H1 (cell line): ENCODE data around the gene HOMER2.

Experiments used
- CTCF ChIP-seq, 3 experiments: IDR thresholded peaks; 1 replicate in 2 of 3; 2 replicates in 1 of 3; pipeline versions ENCODE4 v1.5.1 to v1.6.1; 2011; ENCODE audit warnings: low read length in 3 of 3, mild to moderate bottlenecking in 3 of 3, inconsistent platforms in 2 of 3, low read depth in 1 of 3, moderate library complexity in 1 of 3; ENCODE audit not compliant: insufficient read depth in 1 of 3; ENCODE audit errors: control extremely low read depth in 1 of 3
- EGR1 ChIP-seq: IDR thresholded peaks from 2 replicates; pipeline ENCODE4 v1.6.1; 2011; ENCODE audit warnings: low read depth, low read length, borderline replicate concordance
- EZH2 ChIP-seq: fragments of 200-600 bp; sonication (generic); IDR thresholded peaks from 2 replicates; pipeline ENCODE4 v1.7.1; 2012; ENCODE audit warnings: low read depth, mild to moderate bottlenecking, moderate library complexity, low read length, inconsistent platforms; ENCODE audit not compliant: severe bottlenecking
- GABPA ChIP-seq: IDR thresholded peaks from 2 replicates; pipeline ENCODE4 v1.6.1; 2011; ENCODE audit warnings: mild to moderate bottlenecking, low read length, moderate library complexity, borderline replicate concordance; ENCODE audit not compliant: insufficient read depth
- MAFK ChIP-seq: IDR thresholded peaks from 2 replicates; pipeline ENCODE4 v1.6.1; 2012; ENCODE audit warnings: low read depth, mild to moderate bottlenecking, improper control_type of control experiment, low read length
- POLR2AphosphoS5 ChIP-seq: IDR thresholded peaks from 2 replicates; pipeline ENCODE4 v1.6.1; 2011; ENCODE audit warnings: low read depth, low read length
- POU5F1 ChIP-seq: IDR thresholded peaks from 2 replicates; pipeline ENCODE4 v1.6.1; 2011; ENCODE audit warnings: low read depth, mild to moderate bottlenecking, low read length, moderate library complexity
- RAD21 ChIP-seq, 2 experiments: IDR thresholded peaks in 1 of 2; conservative IDR thresholded peaks in 1 of 2; 2 replicates each; pipeline ENCODE4 v1.6.1; 2011; ENCODE audit warnings: low read depth in 2 of 2, low read length in 2 of 2, improper control_type of control experiment in 1 of 2, inconsistent platforms in 1 of 2, mild to moderate bottlenecking in 1 of 2, moderate library complexity in 1 of 2
- SIN3A ChIP-seq, 2 experiments: IDR thresholded peaks in 1 of 2; conservative IDR thresholded peaks in 1 of 2; 2 replicates each; pipeline ENCODE4 v1.6.1; 2011 to 2012; ENCODE audit warnings: low read length in 2 of 2, improper control_type of control experiment in 1 of 2, low read depth in 1 of 2, mild to moderate bottlenecking in 1 of 2
- SP1 ChIP-seq: IDR thresholded peaks from 2 replicates; pipeline ENCODE4 v1.6.1; 2011; ENCODE audit warnings: low read depth, low read length
- TAF1 ChIP-seq: IDR thresholded peaks from 2 replicates; pipeline ENCODE4 v1.6.1; 2011; ENCODE audit warnings: mild to moderate bottlenecking, low read depth, low read length
- TBP ChIP-seq: IDR thresholded peaks from 2 replicates; pipeline ENCODE4 v1.6.1; 2011; ENCODE audit warnings: low read depth, low read length, improper control_type of control experiment
- YY1 ChIP-seq: IDR thresholded peaks from 2 replicates; pipeline ENCODE4 v1.6.1; 2011; ENCODE audit warnings: low read depth, mild to moderate bottlenecking, low read length
- ZNF274 ChIP-seq: IDR thresholded peaks from 2 replicates; pipeline ENCODE4 v1.7.0; 2012; ENCODE audit warnings: low read length, borderline replicate concordance; ENCODE audit errors: extremely low read depth

- TF ChIP-seq EZH2 (no peak), GABPA (no peak), TAF1 (no peak), CTCF (IDR thresholded peaks at IDR 0.05; ENCODE audit: control extremely low read depth in 1 of 3, insufficient read depth in 1 of 3, low read depth in 1 of 3, low read length in 3 of 3) (no peak), SP1 (no peak), TBP (no peak), YY1 (no peak), POLR2AphosphoS5 (no peak), SIN3A (conservative IDR thresholded peaks at IDR 0.05 in 1 of 2, IDR thresholded peaks at IDR 0.05 in 1 of 2; ENCODE audit: low read depth in 1 of 2, low read length in 2 of 2) (no peak), ZNF274 (no peak), MAFK (no peak), EGR1 (no peak), POU5F1 (no peak), RAD21 (IDR thresholded peaks at IDR 0.05 in 1 of 2, conservative IDR thresholded peaks at IDR 0.05 in 1 of 2; ENCODE audit: low read depth in 2 of 2, low read length in 2 of 2) (no peak)
Measured at GRCh38 chr15:82918162-82918561, 34.4 kb downstream of the HOMER2 start.
